ENCODE measurements around the gene CNIH2.

Gene CNIH2

GRCh38 chr11:66278363-66279091 is 552 bp downstream of the CNIH2 start:
- DNase-seq: peak; percentile 80

GRCh38 chr11:66279092-66279734 is 1.2 kb downstream of the CNIH2 start:
- DNase-seq: no peak

DNA sequence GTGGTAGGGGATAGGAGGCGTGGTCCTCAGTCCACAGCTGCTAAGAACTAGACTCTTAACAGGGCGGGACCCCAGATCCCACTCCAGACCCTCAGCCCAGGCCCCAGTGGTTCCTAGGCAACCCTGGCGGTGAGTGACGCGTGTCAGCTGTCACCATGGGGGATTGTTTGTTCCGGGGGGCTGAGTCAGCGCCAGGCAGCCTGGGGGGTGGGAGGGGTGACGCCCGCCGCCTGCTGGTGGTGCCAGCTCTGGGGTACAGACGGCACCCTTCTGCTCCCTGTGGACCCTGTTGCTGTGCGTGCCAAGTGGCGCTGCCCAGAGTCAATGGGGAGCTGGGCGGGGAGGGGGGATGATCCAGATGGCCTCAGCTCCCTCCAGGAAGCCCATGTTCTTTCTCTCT is 2.5 kb downstream of the CNIH2 start:
- no peak for DNase-seq

DNA sequence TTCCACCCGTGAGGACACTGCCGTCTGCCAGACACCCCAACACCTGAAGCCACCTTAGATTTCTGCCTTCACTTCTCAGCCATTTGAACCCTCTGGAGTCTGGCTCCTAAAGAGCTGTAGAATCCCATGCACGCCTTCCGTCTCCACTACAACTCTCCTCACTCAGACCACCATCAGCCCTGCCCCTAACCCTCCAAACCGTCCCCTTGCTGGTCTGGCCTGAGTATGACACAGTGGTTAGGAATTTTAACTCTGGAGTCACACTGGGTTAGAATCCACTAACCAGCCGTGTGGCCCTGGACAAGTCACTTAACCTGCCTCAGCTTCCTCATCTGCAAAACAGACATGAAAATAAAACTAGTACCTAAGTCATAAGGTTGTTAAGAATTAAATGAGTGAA is 3.0 kb downstream of the CNIH2 start:
- DNase-seq: no peak

GRCh38 chr11:66281776-66282467 is 3.9 kb downstream of the CNIH2 start:
- no peak for DNase-seq

- DNase-seq: peak; percentile 100
Measured at GRCh38 chr11:66282468-66283455, 4.8 kb downstream of the CNIH2 start.

DNA sequence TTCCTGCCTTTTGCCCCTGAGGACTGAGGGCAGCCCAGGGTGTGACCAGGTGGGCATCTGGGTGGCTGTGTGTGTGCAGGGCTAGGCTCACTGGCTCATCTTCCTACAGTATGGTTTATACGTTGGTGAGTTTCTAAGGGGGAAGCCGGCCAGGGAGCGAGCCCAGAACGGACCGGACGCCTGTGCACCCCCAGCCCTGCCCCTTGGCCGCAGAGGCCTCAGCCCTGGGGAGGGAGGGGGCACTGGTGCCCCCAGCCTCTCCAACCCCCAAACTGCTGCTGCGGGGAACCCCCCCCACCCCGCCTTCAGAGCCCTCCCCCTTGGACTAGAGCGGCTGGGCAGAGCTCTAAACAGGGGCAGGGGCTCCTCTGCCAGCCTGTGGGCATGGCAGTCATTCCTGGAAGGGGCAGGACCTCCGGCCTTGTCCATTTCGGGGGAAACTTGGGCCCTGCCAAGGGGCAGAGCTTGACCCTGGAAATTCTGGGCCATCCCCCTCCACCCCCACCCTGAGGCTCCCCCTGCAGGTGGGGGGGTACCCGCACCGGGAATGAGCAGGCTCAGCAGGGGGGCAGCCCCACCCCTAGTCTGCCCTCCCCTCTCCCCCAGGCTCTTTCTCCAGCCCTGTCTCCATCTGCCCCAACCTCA is 5.6 kb downstream of the CNIH2 start:
- no peak for DNase-seq

GRCh38 chr11:66284526-66285078 is 6.6 kb downstream of the CNIH2 start:
- no peak for DNase-seq

GRCh38 chr11:66285250-66285947 is 7.4 kb downstream of the CNIH2 start:
- no peak for DNase-seq

- no peak for DNase-seq
Measured at GRCh38 chr11:66286699-66287098, 8.7 kb downstream of the CNIH2 start.

GRCh38 chr11:66287211-66287888 is 9.4 kb downstream of the CNIH2 start:
- DNase-seq: no peak

DNA sequence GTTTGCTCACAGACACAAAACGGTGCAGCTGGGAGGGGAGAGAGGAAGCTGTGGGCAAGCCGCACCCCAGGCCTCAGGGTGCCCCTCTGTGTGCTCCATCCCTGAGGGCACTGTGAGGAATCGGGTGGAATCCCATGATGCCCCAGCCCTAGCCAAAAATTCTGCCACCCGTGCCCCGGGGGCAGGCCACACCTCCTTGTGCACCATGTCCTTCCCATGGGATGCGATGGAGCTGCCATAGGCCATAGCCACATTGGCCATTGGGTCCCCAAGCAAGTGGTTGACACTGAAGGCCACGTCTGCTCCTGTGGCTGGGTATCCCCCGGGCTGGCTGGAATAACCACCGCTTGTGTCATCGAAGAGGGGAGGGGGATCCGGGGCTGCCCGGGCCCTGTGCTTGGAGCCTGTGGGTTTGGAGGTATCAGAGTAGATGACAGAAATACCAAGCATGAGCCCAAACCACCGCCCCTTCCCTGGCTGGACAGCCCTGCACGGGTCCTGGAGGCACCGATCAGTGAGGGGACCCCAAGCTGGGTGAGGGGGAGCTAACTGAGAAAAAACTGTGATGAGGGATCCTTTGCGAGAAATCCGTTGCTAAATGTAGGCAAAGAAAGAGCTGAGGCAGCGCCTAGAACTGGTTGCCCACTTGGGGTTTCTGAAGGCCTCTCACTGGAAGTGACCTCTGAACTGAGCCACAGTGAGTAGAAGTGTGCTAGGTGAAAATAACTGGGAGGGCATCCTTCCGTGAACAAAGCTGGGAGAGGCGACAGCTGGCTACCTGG is 10.1 kb downstream of the CNIH2 start:
- DNase-seq: no peak

GRCh38 chr11:66288671-66289547 is 10.9 kb downstream of the CNIH2 start, which contains the start of gene YIF1A:
YIF1A (minus strand) TSS chr11:66289143; CDS start chr11:66288985, 158 bp downstream.
- DNase-seq: peak; percentile 100

DNA sequence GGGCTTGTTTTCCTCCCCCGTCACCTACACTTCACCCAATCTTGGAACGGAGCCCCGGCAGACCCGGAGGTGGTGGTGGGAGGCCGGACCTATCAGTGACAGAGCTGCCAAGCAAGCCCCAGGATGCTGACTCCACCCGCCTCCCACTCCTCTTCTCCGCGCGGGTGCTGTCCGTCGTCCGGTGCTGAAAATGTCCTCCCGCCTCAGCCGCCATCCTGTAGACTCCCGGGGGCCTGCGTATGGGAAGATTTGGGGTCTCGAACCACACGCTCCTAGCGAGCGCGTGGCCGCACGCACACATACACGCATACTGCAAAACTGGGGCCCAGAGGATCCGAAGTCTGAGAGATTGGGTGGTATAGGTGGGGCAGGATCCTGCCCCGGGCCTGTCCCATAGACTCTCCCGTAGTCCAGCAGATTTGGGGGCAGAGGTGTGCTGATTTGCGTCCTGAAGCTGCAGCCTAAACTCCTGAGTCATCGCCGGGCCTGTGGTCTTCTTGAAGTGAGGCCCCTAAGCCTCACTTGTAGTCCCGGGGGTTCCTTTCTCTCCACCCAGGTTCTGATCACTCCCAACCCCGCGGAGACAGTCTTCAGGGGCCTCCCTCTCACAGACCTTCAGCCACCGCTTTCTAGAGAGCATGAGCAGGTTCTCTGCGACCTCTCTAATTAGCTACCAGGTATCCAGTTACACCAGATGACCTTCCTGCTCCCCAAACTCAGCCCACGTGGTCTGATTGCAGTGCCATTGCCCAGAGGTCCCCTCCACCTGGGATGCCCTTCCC is 11.8 kb downstream of the CNIH2 start:
- peak; percentile 69 for DNase-seq

- no peak for DNase-seq
Measured at GRCh38 chr11:66290330-66290621, 12.3 kb downstream of the CNIH2 start.

- DNase-seq: peak; percentile 51
Measured at GRCh38 chr11:66291303-66291705, 13.3 kb downstream of the CNIH2 start.

DNA sequence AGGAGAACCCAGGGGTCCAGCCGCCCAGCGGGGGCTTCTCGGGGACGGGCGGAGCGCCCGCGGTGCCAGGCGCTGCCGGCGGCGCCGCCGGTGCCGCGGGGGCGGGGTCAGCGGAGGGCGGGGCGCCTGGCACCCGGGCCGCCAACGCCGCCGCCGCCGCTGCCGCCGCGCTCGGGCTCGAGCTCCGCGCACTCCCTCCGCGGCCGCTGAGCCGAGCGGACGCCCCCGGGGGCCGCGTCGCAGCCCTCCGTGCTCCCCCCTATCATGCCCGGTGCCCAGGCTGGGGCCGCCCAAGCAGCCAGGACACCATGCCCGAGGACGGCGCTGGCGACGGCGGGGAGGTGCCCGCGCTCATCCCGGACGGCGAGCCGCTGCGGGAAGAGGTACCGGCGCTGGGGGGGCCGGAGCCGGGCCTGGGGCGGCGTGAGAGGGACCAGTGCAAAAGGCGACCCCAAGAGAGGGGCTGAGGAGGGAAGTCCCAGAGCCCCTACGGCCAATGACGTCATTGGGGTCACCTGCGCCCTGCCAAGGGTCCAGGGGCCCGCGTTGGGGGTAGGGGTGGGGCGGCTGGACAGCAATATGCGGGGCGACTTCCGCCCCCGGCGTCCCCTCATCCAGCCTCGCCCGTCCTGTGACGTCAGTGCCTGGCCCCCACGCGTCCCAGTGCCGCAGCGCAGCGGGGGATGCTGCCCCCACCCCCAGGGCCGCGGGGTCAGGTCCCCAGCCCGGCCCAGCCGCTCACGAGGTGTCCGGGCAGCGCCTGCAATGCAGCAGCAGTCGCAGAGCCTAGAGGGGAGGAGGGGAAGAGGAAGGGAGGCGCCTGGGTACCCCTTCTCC is 13.9 kb downstream of the CNIH2 start, which contains the start of gene TMEM151A:
Gene TMEM151A (plus strand): TSS at position 189 of the 837 bp plus-strand sequence. CDS start 120 bp downstream, at position 309.
- peak; percentile 77 for DNase-seq
